Activated CD8-positive, alpha-beta memory T cell treated with anti-CD3 and anti-CD28 coated beads for 36 hours (primary cell): ENCODE data around the gene AP3B2. TPM values are rescaled to one million over a fixed set of nuclear protein-coding genes. Genes with fewer than 3 reads are reported as not detected.

ENCODE experiments used
- CTCF ChIA-PET: fragments of 350-600 bp; sonication (Branson Sonifier 250); formaldehyde crosslinking; loops from one replicate; lab custom pipeline; 2021; ENCODE audit warnings: antibody characterized with exemption; lab: Charles Lee
- POLR2A ChIA-PET: fragments of 350-600 bp; sonication (Branson Sonifier 250); formaldehyde crosslinking; loops from one replicate; lab custom pipeline; 2021; ENCODE audit warnings: antibody characterized with exemption; lab: Charles Lee
- total RNA-seq, 2 experiments: library from RNA; stranded (reverse); gene quantifications; one replicate each; pipeline ENCODE4 v1.2.3, GENCODE V29; 2021

AP3B2 gene
- total RNA-seq, 2 experiments from 2014 or later, result 0.44 to 0.53 TPM

- ChIA-PET POLR2A (no interaction called here), CTCF (no interaction called here)
These were observed 84.5 kb downstream of the AP3B2 start for GRCh38 chr15:82625136-82625535.

GRCh38 chr15:82624438-82624837, 85.2 kb downstream of the AP3B2 start:
- ChIA-PET POLR2A (no interaction called here), CTCF (no interaction called here)

- ChIA-PET POLR2A (no interaction called here), CTCF (no interaction called here)
These were observed 85.7 kb downstream of the AP3B2 start for GRCh38 chr15:82624008-82624407.

GRCh38 chr15:82621970-82622369, 87.7 kb downstream of the AP3B2 start:
- ChIA-PET CTCF (no interaction called here), POLR2A (no interaction called here)

- ChIA-PET POLR2A (no interaction called here), CTCF (no interaction called here)
These were observed 95.9 kb downstream of the AP3B2 start for GRCh38 chr15:82613747-82614146.

GRCh38 chr15:82611348-82611747, 98.3 kb downstream of the AP3B2 start:
- POLR2A ChIA-PET, result no interaction called here
- CTCF ChIA-PET, result no interaction called here

Other genes with a start within 250 kb of the AP3B2 start
- gene RPS17, start 169.4 kb downstream of the AP3B2 start, total RNA-seq, result 1,000 to 10,000 TPM; 2,567 to 2,604 TPM
- under 1 TPM; 0.55 to 0.63 TPM for gene CPEB1, start 62.5 kb downstream of the AP3B2 start, total RNA-seq
- not detected for gene FSD2, start 96.2 kb upstream of the AP3B2 start, total RNA-seq
- 1 to 10 TPM; 5.5 to 6.1 TPM for gene WHAMM, start 99.8 kb upstream of the AP3B2 start, total RNA-seq
- 10 to 100 TPM in 1 of 2 experiments, 1 to 10 TPM in 1; 8.6 to 10.8 TPM for gene HOMER2, start 242.8 kb upstream of the AP3B2 start, total RNA-seq